DND-41 (cell line): ENCODE data around the gene FUT6.

Source experiments
- EZH2 ChIP-seq: IDR thresholded peaks from 3 replicates; pipeline ENCODE4 v1.6.1; 2012; ENCODE audit warnings: borderline replicate concordance, low read depth, mild to moderate bottlenecking, moderate library complexity, low read length, inconsistent platforms; ENCODE audit not compliant: severe bottlenecking
- TF ChIP-seq, protein P1 (sequence below): IDR thresholded peaks from 2 replicates; pipeline ENCODE4 v1.5.1; 2012; ENCODE audit warnings: borderline replicate concordance, low read length, moderate library complexity, mild to moderate bottlenecking; ENCODE audit not compliant: poor library complexity, severe bottlenecking; ENCODE audit errors: extremely low read depth

GRCh38 chr19:5838353-5839064, 993 bp downstream of the FUT6 start:
- TF ChIP-seq, protein P1, sequence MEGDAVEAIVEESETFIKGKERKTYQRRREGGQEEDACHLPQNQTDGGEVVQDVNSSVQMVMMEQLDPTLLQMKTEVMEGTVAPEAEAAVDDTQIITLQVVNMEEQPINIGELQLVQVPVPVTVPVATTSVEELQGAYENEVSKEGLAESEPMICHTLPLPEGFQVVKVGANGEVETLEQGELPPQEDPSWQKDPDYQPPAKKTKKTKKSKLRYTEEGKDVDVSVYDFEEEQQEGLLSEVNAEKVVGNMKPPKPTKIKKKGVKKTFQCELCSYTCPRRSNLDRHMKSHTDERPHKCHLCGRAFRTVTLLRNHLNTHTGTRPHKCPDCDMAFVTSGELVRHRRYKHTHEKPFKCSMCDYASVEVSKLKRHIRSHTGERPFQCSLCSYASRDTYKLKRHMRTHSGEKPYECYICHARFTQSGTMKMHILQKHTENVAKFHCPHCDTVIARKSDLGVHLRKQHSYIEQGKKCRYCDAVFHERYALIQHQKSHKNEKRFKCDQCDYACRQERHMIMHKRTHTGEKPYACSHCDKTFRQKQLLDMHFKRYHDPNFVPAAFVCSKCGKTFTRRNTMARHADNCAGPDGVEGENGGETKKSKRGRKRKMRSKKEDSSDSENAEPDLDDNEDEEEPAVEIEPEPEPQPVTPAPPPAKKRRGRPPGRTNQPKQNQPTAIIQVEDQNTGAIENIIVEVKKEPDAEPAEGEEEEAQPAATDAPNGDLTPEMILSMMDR = no peak
- TF ChIP-seq EZH2 = no peak
